Natural killer cell (primary cell): ENCODE measurements around the gene ASTN2. TPM values are rescaled to one million over a fixed set of nuclear protein-coding genes. Genes with fewer than 3 reads are reported as not detected.

Experiments
- ATAC-seq, 3 donors: fragments of 150-1000 bp in 2 of 3; fragments of 200-7000 bp in 1 of 3; cut with Tn5 transposase; 1 replicate in 1 of 3; 2 replicates in 2 of 3; pipeline ENCODE4 v1.10.0; 2021; ENCODE audit warnings: mild to moderate bottlenecking in 2 of 3, moderate library complexity in 2 of 3
- DNase-seq, 2 donors: peaks; one replicate each; pipeline versions ENCODE4 v3.0.0 to v3.0.0-alpha.2; 2013 to 2021; ENCODE audit warnings: mixed read lengths in 1 of 2
- H3K27ac ChIP-seq: one replicate; pipeline ENCODE4 v1.5.1; 2013; ENCODE audit warnings: mild to moderate bottlenecking, low read length
- H3K27me3 ChIP-seq: one replicate; pipeline ENCODE4 v1.6.1; 2013; ENCODE audit warnings: low read length; ENCODE audit not compliant: control insufficient read depth, insufficient read depth
- H3K36me3 ChIP-seq: one replicate; pipeline ENCODE4 v1.6.1; 2013; ENCODE audit warnings: low read length; ENCODE audit not compliant: control insufficient read depth, insufficient read depth
- H3K4me1 ChIP-seq: one replicate; pipeline ENCODE4 v1.6.1; 2013; ENCODE audit warnings: low read length; ENCODE audit not compliant: control insufficient read depth, insufficient read depth
- H3K4me3 ChIP-seq: one replicate; pipeline ENCODE4 v1.5.1; 2013; ENCODE audit warnings: low read length
- H3K9me3 ChIP-seq: one replicate; pipeline ENCODE4 v1.6.1; 2013; ENCODE audit warnings: low read length; ENCODE audit not compliant: control insufficient read depth, insufficient read depth
- H3K27ac Mint-ChIP-seq, 2 donors: one replicate each; pipeline ENCODE4 v1.8.0; 2022; ENCODE audit warnings: mild to moderate bottlenecking in 2 of 2, mixed read lengths in 2 of 2, moderate library complexity in 1 of 2
- H3K27me3 Mint-ChIP-seq, 2 donors: one replicate each; pipeline ENCODE4 v1.8.0; 2022; ENCODE audit warnings: low read depth in 2 of 2, mixed read lengths in 2 of 2
- H3K36me3 Mint-ChIP-seq: one replicate; pipeline ENCODE4 v1.8.0; 2022; ENCODE audit warnings: mixed read lengths
- H3K4me1 Mint-ChIP-seq, 2 donors: one replicate each; pipeline ENCODE4 v1.8.0; 2022; ENCODE audit warnings: mixed read lengths in 2 of 2
- H3K4me3 Mint-ChIP-seq: one replicate; pipeline ENCODE4 v1.8.0; 2022; ENCODE audit warnings: mild to moderate bottlenecking, moderate library complexity, mixed read lengths
- H3K9me3 Mint-ChIP-seq, 2 donors: one replicate each; pipeline ENCODE4 v1.8.0; 2022; ENCODE audit warnings: mixed read lengths in 2 of 2
- WGBS: methylation state at CpG from one replicate; pipeline ENCODE4 v1.1.7; 2013; ENCODE audit warnings: missing lambda C conversion rate; ENCODE audit not compliant: insufficient coverage; 5-methylcytosine and 5-hydroxymethylcytosine counted together
- intact Hi-C: fragments of 100-400 bp; cut with micrococcal nuclease; formaldehyde crosslinking; loops from one replicate; pipeline ENCODE4 v1.14.2; 2022
- total RNA-seq, 4 donors: library from RNA; stranded (reverse); fragments of 120-200 nt in 1 of 4; gene quantifications; one replicate each; pipeline versions ENCODE4 v1.2.3 to v1.2.4, GENCODE V29; 2013 to 2022
- TF ChIP-seq, protein P1 (sequence below): fragments of 200-600 bp; IDR thresholded peaks from one replicate; pipeline ENCODE4 v1.8.0; 2022; ENCODE audit warnings: antibody characterized with exemption

ASTN2 gene
- total RNA-seq, 3 donors from 2014 or later (not counting 1 experiment from before 2014, with no cell fraction given), result 3.0 to 3.5 (median 3.2) TPM

DNA sequence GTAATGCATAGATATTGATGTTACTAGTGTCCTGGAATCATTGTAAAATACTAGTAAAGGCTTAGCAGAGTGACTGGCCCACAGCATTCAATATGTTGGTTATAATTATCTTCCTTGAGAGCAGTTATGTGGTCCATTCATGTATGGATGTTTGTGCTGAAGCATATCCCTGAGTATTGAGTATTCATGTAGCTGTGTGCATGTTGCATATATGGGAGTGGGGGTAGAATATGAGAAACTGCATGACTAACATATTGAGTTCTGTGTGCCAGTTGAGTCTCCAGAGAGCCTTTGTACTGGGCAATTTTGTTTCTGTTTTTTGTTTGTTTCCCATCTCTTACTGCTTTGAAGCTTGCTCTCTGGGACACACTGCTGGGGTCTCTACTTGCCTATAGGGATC lies 950.4 kb downstream of the ASTN2 start:
- intact Hi-C loops, result no loop called here
- Histone ChIP-seq H3K36me3 (no peaks in the 10 kb centered on the region), H3K4me3 (no peak overlapping the region), H3K27me3 (no peaks in the 10 kb centered on the region), H3K9me3 (no peaks in the 10 kb centered on the region), H3K27ac (no peak overlapping the region), H3K4me1 (no peaks in the 10 kb centered on the region)
- DNase-seq (no peak), ATAC-seq (no peak)
- H3K36me3 Mint-ChIP-seq, result no peaks in the 10 kb centered on the region
- H3K4me1 Mint-ChIP-seq, result no peaks in the 10 kb centered on the region
- H3K9me3 Mint-ChIP-seq, result peaks cover 5 to 19% of the 10 kb centered on the region in 2 donors
- H3K27me3 Mint-ChIP-seq, result no peaks in the 10 kb centered on the region
- TF ChIP-seq, protein P1, sequence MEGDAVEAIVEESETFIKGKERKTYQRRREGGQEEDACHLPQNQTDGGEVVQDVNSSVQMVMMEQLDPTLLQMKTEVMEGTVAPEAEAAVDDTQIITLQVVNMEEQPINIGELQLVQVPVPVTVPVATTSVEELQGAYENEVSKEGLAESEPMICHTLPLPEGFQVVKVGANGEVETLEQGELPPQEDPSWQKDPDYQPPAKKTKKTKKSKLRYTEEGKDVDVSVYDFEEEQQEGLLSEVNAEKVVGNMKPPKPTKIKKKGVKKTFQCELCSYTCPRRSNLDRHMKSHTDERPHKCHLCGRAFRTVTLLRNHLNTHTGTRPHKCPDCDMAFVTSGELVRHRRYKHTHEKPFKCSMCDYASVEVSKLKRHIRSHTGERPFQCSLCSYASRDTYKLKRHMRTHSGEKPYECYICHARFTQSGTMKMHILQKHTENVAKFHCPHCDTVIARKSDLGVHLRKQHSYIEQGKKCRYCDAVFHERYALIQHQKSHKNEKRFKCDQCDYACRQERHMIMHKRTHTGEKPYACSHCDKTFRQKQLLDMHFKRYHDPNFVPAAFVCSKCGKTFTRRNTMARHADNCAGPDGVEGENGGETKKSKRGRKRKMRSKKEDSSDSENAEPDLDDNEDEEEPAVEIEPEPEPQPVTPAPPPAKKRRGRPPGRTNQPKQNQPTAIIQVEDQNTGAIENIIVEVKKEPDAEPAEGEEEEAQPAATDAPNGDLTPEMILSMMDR, result no peak
- no peak overlapping the region for H3K27ac Mint-ChIP-seq
- no peak overlapping the region for H3K4me3 Mint-ChIP-seq

DNA sequence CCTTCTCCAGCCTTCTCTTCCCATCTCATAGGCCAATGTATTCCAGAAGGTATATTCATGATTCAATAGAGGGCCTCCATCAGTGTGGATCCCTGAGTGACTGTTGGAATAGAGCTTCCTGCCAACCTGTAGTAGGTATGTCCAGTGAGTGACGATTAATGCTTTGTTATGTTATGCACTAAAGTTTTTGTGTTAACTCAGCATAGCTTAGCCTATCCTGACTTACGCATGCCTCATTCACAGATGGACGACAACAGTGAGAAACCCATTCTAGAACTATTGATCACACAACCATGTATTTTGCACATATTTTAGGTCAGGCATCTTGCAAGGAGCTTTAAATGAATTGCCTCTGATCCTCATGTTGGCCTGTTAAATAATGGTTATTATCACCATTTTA lies 953.2 kb downstream of the ASTN2 start:
- Histone ChIP-seq H3K36me3 (no peaks in the 10 kb centered on the region), H3K27me3 (no peaks in the 10 kb centered on the region), H3K4me3 (no peak overlapping the region), H3K27ac (no peak overlapping the region), H3K4me1 (no peaks in the 10 kb centered on the region), H3K9me3 (no peaks in the 10 kb centered on the region)
- Mint-ChIP-seq H3K4me3 (no peak overlapping the region), H3K36me3 (no peaks in the 10 kb centered on the region), H3K9me3 (peaks cover 7 to 17% of the 10 kb centered on the region in 2 donors), H3K27me3 (no peaks in the 10 kb centered on the region), H3K27ac (no peak overlapping the region), H3K4me1 (no peaks in the 10 kb centered on the region)
- DNase-seq, result no peak
- ATAC-seq, result no peak
- TF ChIP-seq, protein P1, result no peak
- intact Hi-C loops, result no loop called here
- 96% methylated on average over 3 of the region's 3 CpGs for WGBS

DNA sequence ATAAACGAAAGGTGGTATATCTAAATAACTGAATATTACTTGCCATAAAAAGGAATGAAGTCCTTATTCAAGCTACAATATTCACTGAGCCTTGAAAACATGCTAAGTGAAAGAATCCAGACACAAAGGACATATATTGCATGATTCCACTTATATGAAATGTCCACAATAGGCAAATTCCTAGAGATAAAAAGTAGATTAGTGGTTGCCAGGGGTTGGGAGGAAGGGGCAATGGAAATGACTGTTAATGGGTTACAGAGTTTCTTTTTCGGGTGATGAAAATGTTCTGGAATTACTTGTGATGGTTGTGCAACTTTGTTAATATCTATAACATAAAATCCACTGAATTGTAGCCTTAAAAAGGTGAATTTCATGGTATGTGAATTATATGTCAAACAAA lies 954.8 kb downstream of the ASTN2 start:
- H3K27ac Mint-ChIP-seq, result no peak overlapping the region
- Histone ChIP-seq H3K36me3 (no peaks in the 10 kb centered on the region), H3K27ac (no peak overlapping the region), H3K4me3 (no peak overlapping the region), H3K27me3 (no peaks in the 10 kb centered on the region), H3K9me3 (no peaks in the 10 kb centered on the region), H3K4me1 (no peaks in the 10 kb centered on the region)
- H3K4me1 Mint-ChIP-seq, result no peaks in the 10 kb centered on the region
- no peak for DNase-seq
- intact Hi-C loops, result no loop called here
- 83% methylated on average over 1 of the region's 2 CpGs for WGBS
- TF ChIP-seq, protein P1, result no peak
- no peak overlapping the region for H3K4me3 Mint-ChIP-seq
- ATAC-seq, result no peak
- peaks cover 13 to 18% of the 10 kb centered on the region in 2 donors for H3K9me3 Mint-ChIP-seq
- no peaks in the 10 kb centered on the region for H3K36me3 Mint-ChIP-seq
- no peaks in the 10 kb centered on the region for H3K27me3 Mint-ChIP-seq

DNA sequence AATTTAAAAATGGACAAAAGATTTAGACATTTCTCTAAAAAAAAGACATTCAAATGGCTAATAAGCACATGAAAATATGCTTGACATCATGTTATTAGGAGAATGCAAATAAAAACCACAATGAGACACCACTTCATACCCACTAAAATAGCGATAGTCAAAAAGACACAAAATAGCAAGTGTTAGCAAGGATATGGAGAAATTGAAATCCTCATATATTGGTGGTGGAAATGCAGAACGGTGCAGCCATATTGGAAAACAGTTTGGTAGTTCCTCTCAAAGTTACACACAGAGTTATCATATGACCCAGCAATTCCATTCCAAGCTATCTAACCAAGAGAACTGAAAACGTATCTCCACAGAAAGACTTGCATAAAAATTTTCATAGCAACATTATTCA lies 955.3 kb downstream of the ASTN2 start:
- H3K9me3 Mint-ChIP-seq, result peaks cover 13 to 18% of the 10 kb centered on the region in 2 donors
- H3K4me3 Mint-ChIP-seq, result no peak overlapping the region
- H3K4me1 Mint-ChIP-seq, result no peaks in the 10 kb centered on the region
- no peaks in the 10 kb centered on the region for H3K4me1 ChIP-seq
- H3K27me3 Mint-ChIP-seq, result no peaks in the 10 kb centered on the region
- H3K36me3 ChIP-seq, result no peaks in the 10 kb centered on the region
- intact Hi-C loops, result no loop called here
- DNase-seq (no peak), ATAC-seq (no peak)
- no peaks in the 10 kb centered on the region for H3K27me3 ChIP-seq
- no peak overlapping the region for H3K4me3 ChIP-seq
- H3K36me3 Mint-ChIP-seq, result no peaks in the 10 kb centered on the region
- H3K9me3 ChIP-seq, result no peaks in the 10 kb centered on the region
- TF ChIP-seq, protein P1, result no peak
- 86% methylated on average over 1 of the region's 3 CpGs for WGBS
- no peak overlapping the region for H3K27ac ChIP-seq
- no peak overlapping the region for H3K27ac Mint-ChIP-seq
